HepG2 (cell line): ENCODE data around the gene YIF1A. TPM values are rescaled to one million over a fixed set of nuclear protein-coding genes. Genes with fewer than 3 reads are reported as not detected.
A peak's percentile ranks its signal among the peaks of the same experiment; 100 is the strongest.

Experiments used
- ATAC-seq: fragments of 200-7000 bp; cut with Tn5 transposase; 3 replicates; pipeline ENCODE4 v1.9.1; 2020; ENCODE audit warnings: mild to moderate bottlenecking, moderate library complexity
- BruUV-seq: library from RNA; stranded (reverse); fragments of 400-500 nt; replicated peaks from 2 replicates; lab custom pipeline; 2021; lab: Mats Ljungman, UMichigan
- CTCF ChIA-PET: fragments of 300-600 bp; formaldehyde crosslinking; extraction: SDS; loops from one replicate; lab custom pipeline; 2021; ENCODE audit warnings: low total read pairs, inconsistent platforms, low intra/inter-chr PET ratio; lab: Yijun Ruan, JAX
- POLR2A ChIA-PET: fragments of 350-600 bp; sonication (Branson Sonifier 250); formaldehyde crosslinking; loops from one replicate; lab custom pipeline; 2020; ENCODE audit warnings: antibody characterized with exemption, inconsistent platforms; lab: Yijun Ruan, JAX
- DNase-seq: peaks from one replicate; pipeline ENCODE4 v3.0.0-alpha.2; 2015; ENCODE audit warnings: low spot score
- FAIRE-seq: peaks from 3 replicates; lab custom pipeline; 2011; peaks lifted over from hg19 to GRCh38; lab: Jason Lieb, UNC
- H2AFZ ChIP-seq: one replicate; pipeline ENCODE4 v1.6.1; 2011; ENCODE audit warnings: low read length, inconsistent platforms
- H3K27ac ChIP-seq: fragments of 300-600 bp; 3 replicates; pipeline ENCODE4 v1.8.0; 2011; ENCODE audit warnings: mixed run types, mild to moderate bottlenecking, mixed read lengths, low read length, inconsistent platforms; ENCODE audit not compliant: insufficient read depth; ENCODE audit errors: extremely low read length
- H3K27me3 ChIP-seq, 2 experiments: fragments of 200-600 bp in 1 of 2; 2 replicates in 1 of 2; 3 replicates in 1 of 2; pipeline versions ENCODE4 v1.6.0 to v1.8.0; 2011; ENCODE audit warnings: low read length in 2 of 2, mild to moderate bottlenecking in 2 of 2, moderate library complexity in 2 of 2, inconsistent platforms in 1 of 2; ENCODE audit not compliant: insufficient read depth in 2 of 2, control insufficient read depth in 1 of 2
- H3K36me3 ChIP-seq, 2 experiments: fragments of 200-600 bp in 1 of 2; replicated peaks in 1 of 2; 2 replicates in 1 of 2; 3 replicates in 1 of 2; pipeline versions ENCODE4 v1.5.1 to v1.8.0; 2011; ENCODE audit warnings: low read length in 2 of 2, inconsistent platforms in 1 of 2; ENCODE audit not compliant: insufficient read depth in 2 of 2, control insufficient read depth in 1 of 2
- H3K4me1 ChIP-seq: 2 replicates; pipeline ENCODE4 v1.5.1; 2012; ENCODE audit warnings: low read length, inconsistent platforms; ENCODE audit not compliant: insufficient read depth
- H3K4me2 ChIP-seq: 2 replicates; pipeline ENCODE4 v1.6.0; 2011; ENCODE audit warnings: low read depth, low read length, inconsistent platforms
- H3K4me3 ChIP-seq, 3 experiments: fragments of 200-600 bp in 1 of 3; sonication (generic), shearing (Covaris generic) in 1 of 3; replicated peaks in 1 of 3; 2 replicates each; pipeline ENCODE4 v1.5.1; 2011 to 2016; ENCODE audit warnings: low read length in 3 of 3, inconsistent platforms in 2 of 3, low read depth in 2 of 3, mild to moderate bottlenecking in 2 of 3, control low read depth in 1 of 3, mixed read lengths in 1 of 3; ENCODE audit not compliant: insufficient read depth in 1 of 3
- H3K79me2 ChIP-seq: one replicate; pipeline ENCODE4 v1.6.1; 2011; ENCODE audit warnings: low read length, inconsistent platforms; ENCODE audit not compliant: insufficient read depth
- H3K9ac ChIP-seq: 2 replicates; pipeline ENCODE4 v1.6.0; 2011; ENCODE audit warnings: mild to moderate bottlenecking, low read depth, low read length, inconsistent platforms; ENCODE audit not compliant: insufficient read depth
- H3K9me3 ChIP-seq: 2 replicates; pipeline ENCODE4 v1.5.1; 2012; ENCODE audit warnings: mild to moderate bottlenecking, low read length
- H4K20me1 ChIP-seq: 2 replicates; pipeline ENCODE4 v1.6.0; 2011; ENCODE audit warnings: inconsistent platforms, mild to moderate bottlenecking, low read length, moderate library complexity; ENCODE audit not compliant: insufficient read depth
- ATF7 ChIP-seq, 2 experiments: fragments of 450-650 bp in 1 of 2; sonication (generic) in 1 of 2; formaldehyde crosslinking in 1 of 2; IDR thresholded peaks; 2 replicates each; pipeline versions ENCODE4 v1.4.0 to v1.6.1; 2016 to 2020; ENCODE audit warnings: antibody characterized with exemption in 1 of 2, mild to moderate bottlenecking in 1 of 2, missing genetic modification reagents in 1 of 2
- BATF2 ChIP-seq: sonication (generic); formaldehyde crosslinking; IDR thresholded peaks from 2 replicates; pipeline ENCODE4 v1.8.0; 2022; ENCODE audit warnings: mild to moderate bottlenecking, missing genetic modification reagents, moderate library complexity
- CSRNP1 ChIP-seq: sonication (generic); formaldehyde crosslinking; IDR thresholded peaks from 2 replicates; pipeline ENCODE4 v1.8.1; 2023; ENCODE audit warnings: mild to moderate bottlenecking, missing genetic modification reagents
- FOXK1 ChIP-seq: sonication (generic); formaldehyde crosslinking; IDR thresholded peaks from 2 replicates; pipeline ENCODE4 v1.4.0; 2020; ENCODE audit warnings: low read depth, missing genetic modification reagents, borderline replicate concordance
- GABPB1 ChIP-seq: IDR thresholded peaks from 2 replicates; pipeline ENCODE4 v1.6.1; 2016; ENCODE audit warnings: mild to moderate bottlenecking, missing genetic modification reagents, moderate library complexity, missing compliant biosample characterization
- MAFF ChIP-seq: IDR thresholded peaks from 2 replicates; pipeline ENCODE4 v1.6.1; 2011; ENCODE audit warnings: low read depth, low read length, improper control_type of control experiment
- MBD4 ChIP-seq: IDR thresholded peaks from 2 replicates; pipeline ENCODE4 v1.6.1; 2012; ENCODE audit warnings: low read length, inconsistent platforms, borderline replicate concordance
- MED13 ChIP-seq: sonication (generic); formaldehyde crosslinking; IDR thresholded peaks from 2 replicates; pipeline ENCODE4 v1.5.0; 2020; ENCODE audit warnings: missing genetic modification reagents
- SMYD3 ChIP-seq: sonication (generic); formaldehyde crosslinking; IDR thresholded peaks from 2 replicates; pipeline ENCODE4 v1.8.1; 2023; ENCODE audit warnings: mild to moderate bottlenecking, missing genetic modification reagents
- SNAPC5 ChIP-seq: sonication (generic); formaldehyde crosslinking; IDR thresholded peaks from 2 replicates; pipeline ENCODE4 v1.8.1; 2023; ENCODE audit warnings: mild to moderate bottlenecking, missing genetic modification reagents, borderline replicate concordance
- TARDBP ChIP-seq: sonication (generic); formaldehyde crosslinking; IDR thresholded peaks from 2 replicates; pipeline ENCODE4 v1.8.0; 2022; ENCODE audit warnings: mild to moderate bottlenecking, missing genetic modification reagents
- TOE1 ChIP-seq: sonication (generic); formaldehyde crosslinking; IDR thresholded peaks from 2 replicates; pipeline ENCODE4 v1.4.0; 2020; ENCODE audit warnings: mild to moderate bottlenecking, missing genetic modification reagents
- YY1 ChIP-seq: IDR thresholded peaks from 2 replicates; pipeline ENCODE4 v1.6.1; 2011; ENCODE audit warnings: low read length, low read depth, moderate library complexity, mild to moderate bottlenecking; ENCODE audit not compliant: insufficient read depth, insufficient replicate concordance
- ZBTB39 ChIP-seq: sonication (generic); formaldehyde crosslinking; IDR thresholded peaks from 2 replicates; pipeline ENCODE4 v1.5.0; 2020; ENCODE audit warnings: missing genetic modification reagents
- ZNF12 ChIP-seq: sonication (generic); formaldehyde crosslinking; IDR thresholded peaks from 2 replicates; pipeline ENCODE4 v1.5.0; 2020; ENCODE audit warnings: missing genetic modification reagents
- ZNF160 ChIP-seq: sonication (generic); formaldehyde crosslinking; IDR thresholded peaks from 2 replicates; pipeline ENCODE4 v1.8.0; 2022; ENCODE audit warnings: mild to moderate bottlenecking, inconsistent platforms, missing genetic modification reagents
- ZNF296 ChIP-seq: sonication (generic); formaldehyde crosslinking; conservative IDR thresholded peaks from 2 replicates; pipeline ENCODE4 v1.5.0; 2020; ENCODE audit warnings: mild to moderate bottlenecking, missing genetic modification reagents
- ZNF3 ChIP-seq: IDR thresholded peaks from 2 replicates; pipeline ENCODE4 v1.7.0; 2017; ENCODE audit warnings: inconsistent platforms
- ZNF737 ChIP-seq: sonication (generic); formaldehyde crosslinking; IDR thresholded peaks from 2 replicates; pipeline ENCODE4 v1.5.0; 2020; ENCODE audit warnings: missing genetic modification reagents, mild to moderate bottlenecking, borderline replicate concordance
- ZNF775 ChIP-seq: sonication (generic); formaldehyde crosslinking; IDR thresholded peaks from 2 replicates; pipeline ENCODE4 v1.4.0; 2020; ENCODE audit warnings: missing genetic modification reagents, mild to moderate bottlenecking, moderate library complexity, borderline replicate concordance
- WGBS: methylation state at CpG from one replicate; pipeline ENCODE4 v1.1.6; 2017; ENCODE audit warnings: low lambda C conversion rate; 5-methylcytosine and 5-hydroxymethylcytosine counted together
- in situ Hi-C: cut with HindIII; loops from 2 replicates; pipeline ENCODE4 v1.10.0; 2017; ENCODE audit warnings: low pct_unique_long_range_greater_than_20kb; ENCODE audit not compliant: extremely low pct_ligation_motif_present
- intact Hi-C: fragments of 100-400 bp; cut with micrococcal nuclease; formaldehyde crosslinking; loops from one replicate; pipeline ENCODE4 v1.10.0; 2022; ENCODE audit not compliant: unreplicated experiment
- polyA plus RNA-seq, 8 experiments: library from polyadenylated mRNA; depleted of rRNA in 3 of 8; stranded (reverse) in 7 of 8; unstranded in 1 of 8; fragments of >200 nt; fragmentation: Illumina TruSeq in 4 of 8; extraction: Trizol in 4 of 8; gene quantifications; 2 replicates each; pipeline versions ENCODE4 v1.2.1 to v1.2.3, GENCODE V29; 2011 to 2016; ENCODE audit warnings: low read depth in 4 of 8, missing spikeins in 1 of 8, mixed read lengths in 1 of 8; ENCODE audit not compliant: insufficient read depth in 1 of 8
- total RNA-seq, 5 experiments: library from RNA; depleted of rRNA; stranded (reverse); fragments of >200 nt; fragmentation: Illumina TruSeq; extraction: Trizol; gene quantifications; 2 replicates each; pipeline ENCODE4 v1.2.3, GENCODE V29; 2016; ENCODE audit warnings: low read depth in 1 of 5

YIF1A gene
- total and polyA plus RNA-seq, 2 of the 13 experiments (the other 11 are each of a cell fraction or from before 2014, with no cell fraction given), result 133 to 145 TPM

- POLR2A ChIA-PET, result interaction anchor here (0.5 to 5.2 kb wide), 19 partner anchors 9 to 769 kb away, joined by 3 to 121 read pairs (median 13); partner anchors contain the start of genes B4GAT1, MRPL11, RBM14 and RBM4
- peak overlapping the region; percentile 72 for H3K9ac ChIP-seq
- no peak for DNase-seq
- 0 out of 2 replicates have a peak, but pooled peaks have one; percentile 6 for TF ChIP-seq FOXK1
- no peak for TF ChIP-seq YY1
- TF ChIP-seq ZNF775 (CRISPR knock-in tag), result no peak
- TF ChIP-seq SMYD3 (CRISPR knock-in tag), result 0 out of 2 replicates have a peak, but pooled peaks have one; percentile 38
- TF ChIP-seq ZNF12 (CRISPR knock-in tag), result no peak
- TF ChIP-seq TOE1, result no peak
- no peak for TF ChIP-seq BATF2 (CRISPR knock-in tag)
- 0 out of 2 replicates have a peak, but pooled peaks have one; percentile 34 for TF ChIP-seq CSRNP1 (CRISPR knock-in tag)
- no peak for TF ChIP-seq ATF7 (IDR thresholded peaks at IDR 0.05)
- no peak for TF ChIP-seq ATF7 (CRISPR knock-in tag; IDR thresholded peaks at IDR 0.05)
- TF ChIP-seq ZNF296 (CRISPR knock-in tag), result 0 out of 2 replicates have a peak, but pooled peaks have one; percentile 30
- no peak for TF ChIP-seq ZNF3
- TF ChIP-seq GABPB1 (CRISPR knock-in tag), result no peak
- no peak for TF ChIP-seq MBD4
- TF ChIP-seq SNAPC5, result 0 out of 2 replicates have a peak, but pooled peaks have one; percentile 60
- TF ChIP-seq TARDBP (CRISPR knock-in tag), result 0 out of 2 replicates have a peak, but pooled peaks have one; percentile 39
- no peak for TF ChIP-seq ZNF160 (CRISPR knock-in tag)
- no peak for TF ChIP-seq MAFF
- no peak for TF ChIP-seq MED13 (CRISPR knock-in tag)
- no peak for TF ChIP-seq ZBTB39
- 0 out of 2 replicates have a peak, but pooled peaks have one; percentile 49 for TF ChIP-seq ZNF737 (CRISPR knock-in tag)
These were observed 22.6 kb upstream of the YIF1A start for GRCh38 chr11:66311470-66311964.

More at GRCh38 chr11:66311470-66311964, 22.6 kb upstream of the YIF1A start:
- Histone ChIP-seq H3K36me3 (no peaks in the 10 kb centered on the region), H3K4me3 (peak overlapping the region; percentile 57 to 78 (median 59); a peak in 5 of 6 replicates), H4K20me1 (no peaks in the 10 kb centered on the region), H3K9me3 (no peaks in the 10 kb centered on the region), H3K79me2 (no peaks in the 10 kb centered on the region), H3K27ac (peak overlapping the region; percentile 97), H3K27me3 (peaks cover 0 to 3% of the 10 kb centered on the region in 2 experiments; a peak in 1 of 5 replicates), H3K4me1 (peaks cover 38% of the 10 kb centered on the region), H3K4me2 (peak overlapping the region; percentile 97), H2AFZ (peak overlapping the region; percentile 94)
- peak; percentile 5 for ATAC-seq
- 49% methylated on average over 4 of the region's 26 CpGs for WGBS
- intact Hi-C loops, result loop anchor here (1.0 to 10.0 kb wide), 3 partner anchors 17 to 89 kb away; no protein-coding TSS in a partner anchor
- CTCF ChIA-PET, result interaction anchor here (1.2 to 4.2 kb wide), 7 partner anchors 10 to 78 kb away, joined by 3 to 68 read pairs (median 4); partner anchors contain the start of gene RIN1
- in situ Hi-C loops, result no loop called here
- BruUV-seq, result no TSS peak
- no peak for FAIRE-seq
